K562 (cell line): Measurements from ENCODE around the gene UBXN2A. TPM values are rescaled to one million over a fixed set of nuclear protein-coding genes. Genes with fewer than 3 reads are reported as not detected.

Experiments used
- ARID2 ChIP-seq: fragments of 450-650 bp; IDR thresholded peaks from 2 replicates; pipeline ENCODE4 v1.6.1; 2017; ENCODE audit warnings: antibody characterized with exemption, mild to moderate bottlenecking
- CEBPB ChIP-seq: fragments of 450-650 bp; IDR thresholded peaks from 2 replicates; pipeline ENCODE4 v1.6.1; 2016; ENCODE audit warnings: missing genetic modification characterization, missing compliant biosample characterization
- HNRNPK ChIP-seq: fragments of 200-400 bp; formaldehyde crosslinking; IDR thresholded peaks from one replicate; pipeline ENCODE4 v1.6.1; 2018; ENCODE audit warnings: mild to moderate bottlenecking, low read depth, low read length; ENCODE audit not compliant: poor library complexity, severe bottlenecking
- MECOM ChIP-seq: fragments of 250-450 bp; sonication (Bioruptor Pico); IDR thresholded peaks from 2 replicates; pipeline ENCODE4 v1.8.0; 2022; ENCODE audit warnings: inconsistent platforms
- MEF2D ChIP-seq: conservative IDR thresholded peaks from 2 replicates; pipeline ENCODE4 v1.6.1; 2016; ENCODE audit warnings: low read depth, missing genetic modification characterization, missing compliant biosample characterization
- NCOA2 ChIP-seq, 2 experiments: fragments of 450-650 bp; IDR thresholded peaks; 2 replicates each; pipeline ENCODE4 v1.6.1; 2018; ENCODE audit warnings: mild to moderate bottlenecking in 2 of 2, moderate library complexity in 1 of 2; ENCODE audit not compliant: partially characterized antibody in 2 of 2
- NFIX ChIP-seq: fragments of 250-450 bp; sonication (Bioruptor Pico); IDR thresholded peaks from 2 replicates; pipeline ENCODE4 v1.4.0; 2020; ENCODE audit warnings: low read depth, mild to moderate bottlenecking, moderate library complexity
- SAFB ChIP-seq: fragments of 200-400 bp; formaldehyde crosslinking; IDR thresholded peaks from 2 replicates; pipeline ENCODE4 v1.6.1; 2017; ENCODE audit warnings: low read depth, low read length, borderline replicate concordance
- SNIP1 ChIP-seq: fragments of 450-650 bp; IDR thresholded peaks from 2 replicates; pipeline ENCODE4 v1.7.1; 2017; ENCODE audit warnings: low read depth, mild to moderate bottlenecking
- SREBF2 ChIP-seq: sonication (generic); formaldehyde crosslinking; IDR thresholded peaks from 2 replicates; pipeline ENCODE4 v1.4.0; 2020; ENCODE audit warnings: mild to moderate bottlenecking, missing genetic modification reagents
- TEAD1 ChIP-seq, 2 experiments: fragments of 450-650 bp in 1 of 2; sonication (generic) in 1 of 2; formaldehyde crosslinking; IDR thresholded peaks; 2 replicates each; pipeline versions ENCODE4 v1.4.0 to v1.8.0; 2020 to 2022; ENCODE audit warnings: mild to moderate bottlenecking in 2 of 2, missing genetic modification reagents in 1 of 2
- ZNF134 ChIP-seq: fragments of 250-450 bp; sonication (Bioruptor Pico); conservative IDR thresholded peaks from 2 replicates; pipeline ENCODE4 v1.4.0; 2020
- ZNF311 ChIP-seq: fragments of 250-450 bp; sonication (Bioruptor Pico); IDR thresholded peaks from 2 replicates; pipeline ENCODE4 v1.4.0; 2020; ENCODE audit warnings: mild to moderate bottlenecking, moderate library complexity
- ZNF41 ChIP-seq: fragments of 250-450 bp; sonication (Bioruptor Pico); conservative IDR thresholded peaks from 2 replicates; pipeline ENCODE4 v1.4.0; 2020; ENCODE audit warnings: mild to moderate bottlenecking
- polyA plus RNA-seq, 8 experiments: library from polyadenylated mRNA; depleted of rRNA in 4 of 8; stranded (reverse) in 5 of 8; unstranded in 3 of 8; fragments of >200 nt; fragmentation: Nextera tagmentation in 2 of 8; fragmentation: Illumina TruSeq in 1 of 8; extraction: Ambion mirVana in 2 of 8; extraction: Trizol in 1 of 8; gene quantifications; 2 replicates each; pipeline versions ENCODE4 v1.2.1 to v1.2.3, GENCODE V29; 2011 to 2014; ENCODE audit warnings: inconsistent platforms in 1 of 8, missing spikeins in 1 of 8
- total RNA-seq, 7 experiments: library from RNA; depleted of rRNA in 6 of 7; stranded (reverse); fragments of >200 nt in 6 of 7; fragmentation: Illumina TruSeq in 2 of 7; extraction: Trizol in 2 of 7; gene quantifications; 2 replicates each; pipeline versions ENCODE4 v1.2.1 to v1.2.3, GENCODE V29; 2011 to 2021; ENCODE audit warnings: low replicate concordance in 1 of 7
- TF ChIP-seq, protein P1 (sequence below): fragments of 250-450 bp; sonication (Bioruptor Pico); IDR thresholded peaks from 2 replicates; pipeline ENCODE4 v1.8.0; 2021; ENCODE audit warnings: moderate library complexity, mild to moderate bottlenecking, inconsistent platforms
- TF ChIP-seq, protein P2 (sequence below), 2 experiments: fragments of 150-350 bp in 1 of 2; IDR thresholded peaks; 2 replicates each; pipeline ENCODE4 v1.6.1; 2012 to 2016; ENCODE audit warnings: low read depth in 2 of 2, low read length in 2 of 2, mild to moderate bottlenecking in 1 of 2, moderate library complexity in 1 of 2
- TF ChIP-seq, protein P3 (sequence below): fragments of 450-650 bp; formaldehyde crosslinking; conservative IDR thresholded peaks from 2 replicates; pipeline ENCODE4 v1.4.0; 2022; ENCODE audit warnings: mild to moderate bottlenecking, missing genetic modification characterization
- TF ChIP-seq, protein P4 (sequence below): fragments of 250-450 bp; sonication (Bioruptor Pico); IDR thresholded peaks from 2 replicates; pipeline ENCODE4 v1.5.0; 2021; ENCODE audit warnings: mild to moderate bottlenecking, borderline replicate concordance

UBXN2A gene
- total and polyA plus RNA-seq, 9 of the 15 experiments (the other 6 are each of a cell fraction or from before 2014, with no cell fraction given): 3.4 to 25.6 (median 16.0) TPM

DNA sequence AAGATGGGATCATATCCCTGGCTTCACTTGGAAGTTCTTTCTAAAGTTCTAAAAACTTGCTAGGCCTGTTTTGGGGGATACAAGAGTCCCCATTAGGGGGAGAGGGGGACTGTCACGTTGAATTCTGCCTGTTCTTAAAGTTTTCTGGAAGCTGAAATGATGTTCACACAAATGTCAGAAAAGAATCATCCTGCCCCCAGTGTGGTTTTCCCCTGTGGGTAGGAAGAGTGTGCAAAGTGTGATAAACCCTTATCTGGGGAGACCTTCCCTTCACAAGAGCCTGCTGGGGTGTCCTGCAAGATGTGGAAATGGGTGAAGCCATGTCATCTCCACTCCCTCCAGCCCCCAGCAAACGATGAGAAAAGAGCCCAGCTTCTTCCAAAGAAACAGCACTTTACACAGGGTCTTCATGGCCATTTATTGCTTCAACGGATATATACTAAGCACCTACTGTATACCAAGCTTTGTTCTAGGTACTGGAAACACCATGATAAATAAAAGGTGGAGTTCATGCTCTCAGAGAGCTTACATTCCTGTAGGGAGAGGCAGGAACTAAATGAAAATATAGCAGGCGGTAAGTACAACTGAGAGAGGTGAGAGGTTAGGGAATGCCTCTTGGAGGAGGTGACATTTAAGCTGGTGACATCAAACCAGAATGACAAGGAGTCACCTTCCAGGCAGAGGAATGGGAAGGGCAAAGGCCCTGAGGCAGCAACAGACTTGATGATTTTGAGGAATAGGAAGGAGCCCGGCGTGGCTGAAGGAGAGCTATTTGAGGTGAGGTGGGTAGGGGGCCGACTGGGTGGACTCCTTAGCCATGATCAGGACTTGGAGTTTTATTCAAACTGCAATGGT is 71.2 kb downstream of the UBXN2A start (continued):
- TF ChIP-seq, protein P1, sequence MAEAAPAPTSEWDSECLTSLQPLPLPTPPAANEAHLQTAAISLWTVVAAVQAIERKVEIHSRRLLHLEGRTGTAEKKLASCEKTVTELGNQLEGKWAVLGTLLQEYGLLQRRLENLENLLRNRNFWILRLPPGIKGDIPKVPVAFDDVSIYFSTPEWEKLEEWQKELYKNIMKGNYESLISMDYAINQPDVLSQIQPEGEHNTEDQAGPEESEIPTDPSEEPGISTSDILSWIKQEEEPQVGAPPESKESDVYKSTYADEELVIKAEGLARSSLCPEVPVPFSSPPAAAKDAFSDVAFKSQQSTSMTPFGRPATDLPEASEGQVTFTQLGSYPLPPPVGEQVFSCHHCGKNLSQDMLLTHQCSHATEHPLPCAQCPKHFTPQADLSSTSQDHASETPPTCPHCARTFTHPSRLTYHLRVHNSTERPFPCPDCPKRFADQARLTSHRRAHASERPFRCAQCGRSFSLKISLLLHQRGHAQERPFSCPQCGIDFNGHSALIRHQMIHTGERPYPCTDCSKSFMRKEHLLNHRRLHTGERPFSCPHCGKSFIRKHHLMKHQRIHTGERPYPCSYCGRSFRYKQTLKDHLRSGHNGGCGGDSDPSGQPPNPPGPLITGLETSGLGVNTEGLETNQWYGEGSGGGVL: no peak
- no peak for TF ChIP-seq HNRNPK
- no peak for TF ChIP-seq ARID2
- TF ChIP-seq, protein P2, sequence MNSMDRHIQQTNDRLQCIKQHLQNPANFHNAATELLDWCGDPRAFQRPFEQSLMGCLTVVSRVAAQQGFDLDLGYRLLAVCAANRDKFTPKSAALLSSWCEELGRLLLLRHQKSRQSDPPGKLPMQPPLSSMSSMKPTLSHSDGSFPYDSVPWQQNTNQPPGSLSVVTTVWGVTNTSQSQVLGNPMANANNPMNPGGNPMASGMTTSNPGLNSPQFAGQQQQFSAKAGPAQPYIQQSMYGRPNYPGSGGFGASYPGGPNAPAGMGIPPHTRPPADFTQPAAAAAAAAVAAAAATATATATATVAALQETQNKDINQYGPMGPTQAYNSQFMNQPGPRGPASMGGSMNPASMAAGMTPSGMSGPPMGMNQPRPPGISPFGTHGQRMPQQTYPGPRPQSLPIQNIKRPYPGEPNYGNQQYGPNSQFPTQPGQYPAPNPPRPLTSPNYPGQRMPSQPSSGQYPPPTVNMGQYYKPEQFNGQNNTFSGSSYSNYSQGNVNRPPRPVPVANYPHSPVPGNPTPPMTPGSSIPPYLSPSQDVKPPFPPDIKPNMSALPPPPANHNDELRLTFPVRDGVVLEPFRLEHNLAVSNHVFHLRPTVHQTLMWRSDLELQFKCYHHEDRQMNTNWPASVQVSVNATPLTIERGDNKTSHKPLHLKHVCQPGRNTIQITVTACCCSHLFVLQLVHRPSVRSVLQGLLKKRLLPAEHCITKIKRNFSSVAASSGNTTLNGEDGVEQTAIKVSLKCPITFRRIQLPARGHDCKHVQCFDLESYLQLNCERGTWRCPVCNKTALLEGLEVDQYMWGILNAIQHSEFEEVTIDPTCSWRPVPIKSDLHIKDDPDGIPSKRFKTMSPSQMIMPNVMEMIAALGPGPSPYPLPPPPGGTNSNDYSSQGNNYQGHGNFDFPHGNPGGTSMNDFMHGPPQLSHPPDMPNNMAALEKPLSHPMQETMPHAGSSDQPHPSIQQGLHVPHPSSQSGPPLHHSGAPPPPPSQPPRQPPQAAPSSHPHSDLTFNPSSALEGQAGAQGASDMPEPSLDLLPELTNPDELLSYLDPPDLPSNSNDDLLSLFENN (IDR thresholded peaks at IDR 0.05; ENCODE audit: low read depth in 2 of 2, low read length in 2 of 2): peak in 1 of 2 experiments; percentile 96; a peak in 2 of 4 replicates
- peak in 1 of 2 experiments; percentile 86; a peak in 2 of 4 replicates for TF ChIP-seq TEAD1 (CRISPR knock-in tag; IDR thresholded peaks at IDR 0.05)
- TF ChIP-seq SREBF2 (CRISPR knock-in tag): no peak
- no peak for TF ChIP-seq NFIX (CRISPR knock-in tag)
- TF ChIP-seq, protein P3, sequence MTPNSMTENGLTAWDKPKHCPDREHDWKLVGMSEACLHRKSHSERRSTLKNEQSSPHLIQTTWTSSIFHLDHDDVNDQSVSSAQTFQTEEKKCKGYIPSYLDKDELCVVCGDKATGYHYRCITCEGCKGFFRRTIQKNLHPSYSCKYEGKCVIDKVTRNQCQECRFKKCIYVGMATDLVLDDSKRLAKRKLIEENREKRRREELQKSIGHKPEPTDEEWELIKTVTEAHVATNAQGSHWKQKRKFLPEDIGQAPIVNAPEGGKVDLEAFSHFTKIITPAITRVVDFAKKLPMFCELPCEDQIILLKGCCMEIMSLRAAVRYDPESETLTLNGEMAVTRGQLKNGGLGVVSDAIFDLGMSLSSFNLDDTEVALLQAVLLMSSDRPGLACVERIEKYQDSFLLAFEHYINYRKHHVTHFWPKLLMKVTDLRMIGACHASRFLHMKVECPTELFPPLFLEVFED (CRISPR knock-in tag): no peak; the same call in 1 of the 2 replicates
- TF ChIP-seq ZNF311: 0 out of 2 replicates have a peak, but pooled peaks have one; percentile 22
- no peak for TF ChIP-seq SAFB
- no peak for TF ChIP-seq SNIP1
- TF ChIP-seq MEF2D: 0 out of 2 replicates have a peak, but pooled peaks have one; percentile 52
- TF ChIP-seq ZNF41 (CRISPR knock-in tag): no peak; the same call in 1 of the 2 replicates
- TF ChIP-seq MECOM (CRISPR knock-in tag): peak; percentile 18; the same call in 1 of the 2 replicates
- peak in 1 of 2 experiments; percentile 14 for TF ChIP-seq NCOA2 (IDR thresholded peaks at IDR 0.05; ENCODE audit: partially characterized antibody in 2 of 2)
- TF ChIP-seq, protein P4, sequence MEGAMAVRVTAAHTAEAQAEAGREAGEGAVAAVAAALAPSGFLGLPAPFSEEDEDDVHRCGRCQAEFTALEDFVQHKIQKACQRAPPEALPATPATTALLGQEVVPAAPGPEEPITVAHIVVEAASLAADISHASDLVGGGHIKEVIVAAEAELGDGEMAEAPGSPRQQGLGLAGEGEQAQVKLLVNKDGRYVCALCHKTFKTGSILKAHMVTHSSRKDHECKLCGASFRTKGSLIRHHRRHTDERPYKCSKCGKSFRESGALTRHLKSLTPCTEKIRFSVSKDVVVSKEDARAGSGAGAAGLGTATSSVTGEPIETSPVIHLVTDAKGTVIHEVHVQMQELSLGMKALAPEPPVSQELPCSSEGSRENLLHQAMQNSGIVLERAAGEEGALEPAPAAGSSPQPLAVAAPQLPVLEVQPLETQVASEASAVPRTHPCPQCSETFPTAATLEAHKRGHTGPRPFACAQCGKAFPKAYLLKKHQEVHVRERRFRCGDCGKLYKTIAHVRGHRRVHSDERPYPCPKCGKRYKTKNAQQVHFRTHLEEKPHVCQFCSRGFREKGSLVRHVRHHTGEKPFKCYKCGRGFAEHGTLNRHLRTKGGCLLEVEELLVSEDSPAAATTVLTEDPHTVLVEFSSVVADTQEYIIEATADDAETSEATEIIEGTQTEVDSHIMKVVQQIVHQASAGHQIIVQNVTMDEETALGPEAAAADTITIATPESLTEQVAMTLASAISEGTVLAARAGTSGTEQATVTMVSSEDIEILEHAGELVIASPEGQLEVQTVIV: no peak
- no peak for TF ChIP-seq ZNF134
- TF ChIP-seq CEBPB: peak; percentile 88
